D721Med (cell line): ENCODE data around the gene PTPRCAP.
A peak's percentile ranks its signal among the peaks of the same experiment; 100 is the strongest.
"Not testable (repeated sequence)": the region's sequence is repeated elsewhere in the genome, so short reads cannot be mapped to it uniquely, and the experiment has no call there.

Source experiments
- DNase-seq: peaks from one replicate; pipeline ENCODE4 v3.0.0; 2011; ENCODE audit warnings: low spot score; ENCODE audit not compliant: insufficient read length
- FAIRE-seq: peaks from 2 replicates; lab custom pipeline; 2011; peaks lifted over from hg19 to GRCh38; lab: Jason Lieb, UNC
- TF ChIP-seq, protein P1 (sequence below): IDR thresholded peaks from 2 replicates; pipeline ENCODE4 v1.5.1; 2012; ENCODE audit warnings: mild to moderate bottlenecking, control low read depth; ENCODE audit not compliant: insufficient read depth; ENCODE audit errors: missing control alignments

Gene PTPRCAP

DNA sequence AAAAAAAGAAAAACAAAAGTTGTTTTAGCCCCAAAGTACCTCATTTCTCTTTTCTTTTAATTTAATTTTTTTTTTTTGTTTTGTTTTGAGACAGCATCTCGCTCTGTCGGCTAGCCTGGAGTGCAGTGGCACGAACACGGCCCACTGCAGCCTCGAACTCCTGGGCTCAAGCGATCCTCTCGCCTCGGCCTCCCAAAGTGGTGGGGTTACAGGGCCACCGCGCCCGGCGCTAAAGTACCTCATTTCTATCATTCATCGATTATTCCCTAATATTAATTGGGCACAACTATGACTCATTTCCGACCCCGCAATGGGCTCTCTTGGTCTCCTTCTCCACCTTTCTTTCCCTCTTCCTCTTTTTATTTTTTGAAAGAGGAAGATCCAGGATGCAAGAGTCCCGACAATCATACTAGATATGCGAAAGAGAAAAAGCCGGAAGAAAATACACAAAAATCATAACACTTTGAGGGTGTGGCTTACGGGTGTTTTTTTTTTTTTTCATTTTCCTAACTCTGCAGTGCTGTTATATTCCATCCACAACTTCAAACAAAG is 44.9 kb upstream of the PTPRCAP start:
- no peak for DNase-seq
- TF ChIP-seq, protein P1, sequence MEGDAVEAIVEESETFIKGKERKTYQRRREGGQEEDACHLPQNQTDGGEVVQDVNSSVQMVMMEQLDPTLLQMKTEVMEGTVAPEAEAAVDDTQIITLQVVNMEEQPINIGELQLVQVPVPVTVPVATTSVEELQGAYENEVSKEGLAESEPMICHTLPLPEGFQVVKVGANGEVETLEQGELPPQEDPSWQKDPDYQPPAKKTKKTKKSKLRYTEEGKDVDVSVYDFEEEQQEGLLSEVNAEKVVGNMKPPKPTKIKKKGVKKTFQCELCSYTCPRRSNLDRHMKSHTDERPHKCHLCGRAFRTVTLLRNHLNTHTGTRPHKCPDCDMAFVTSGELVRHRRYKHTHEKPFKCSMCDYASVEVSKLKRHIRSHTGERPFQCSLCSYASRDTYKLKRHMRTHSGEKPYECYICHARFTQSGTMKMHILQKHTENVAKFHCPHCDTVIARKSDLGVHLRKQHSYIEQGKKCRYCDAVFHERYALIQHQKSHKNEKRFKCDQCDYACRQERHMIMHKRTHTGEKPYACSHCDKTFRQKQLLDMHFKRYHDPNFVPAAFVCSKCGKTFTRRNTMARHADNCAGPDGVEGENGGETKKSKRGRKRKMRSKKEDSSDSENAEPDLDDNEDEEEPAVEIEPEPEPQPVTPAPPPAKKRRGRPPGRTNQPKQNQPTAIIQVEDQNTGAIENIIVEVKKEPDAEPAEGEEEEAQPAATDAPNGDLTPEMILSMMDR: no peak
- no peak for FAIRE-seq

DNA sequence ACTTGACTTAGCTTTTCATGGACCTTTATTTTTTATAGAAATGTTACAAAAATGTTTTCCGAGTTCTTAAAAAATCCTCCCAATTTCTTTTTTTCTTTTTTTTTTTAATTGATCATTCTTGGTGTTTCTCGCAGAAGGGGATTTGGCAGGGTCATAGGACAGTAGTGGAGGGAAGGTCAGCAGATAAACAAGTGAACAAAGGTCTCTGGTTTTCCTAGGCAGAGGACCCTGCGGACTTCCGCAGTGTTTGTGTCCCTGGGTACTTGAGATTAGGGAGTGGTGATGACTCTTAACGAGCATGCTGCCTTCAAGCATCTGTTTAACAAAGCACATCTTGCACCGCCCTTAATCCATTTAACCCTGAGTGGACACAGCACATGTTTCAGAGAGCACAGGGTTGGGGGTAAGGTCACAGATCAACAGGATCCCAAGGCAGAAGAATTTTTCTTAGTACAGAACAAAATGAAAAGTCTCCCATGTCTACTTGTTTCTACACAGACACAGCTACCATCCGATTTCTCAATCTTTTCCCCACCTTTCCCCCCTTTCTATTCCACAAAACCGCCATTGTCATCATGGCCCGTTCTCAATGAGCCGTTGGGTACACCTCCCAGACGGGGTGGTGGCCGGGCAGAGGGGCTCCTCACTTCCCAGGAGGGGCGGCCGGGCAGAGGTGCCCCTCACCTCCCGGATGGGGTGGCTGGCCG is 40.0 kb upstream of the PTPRCAP start:
- FAIRE-seq, DNase-seq: not testable (repeated sequence)

DNA sequence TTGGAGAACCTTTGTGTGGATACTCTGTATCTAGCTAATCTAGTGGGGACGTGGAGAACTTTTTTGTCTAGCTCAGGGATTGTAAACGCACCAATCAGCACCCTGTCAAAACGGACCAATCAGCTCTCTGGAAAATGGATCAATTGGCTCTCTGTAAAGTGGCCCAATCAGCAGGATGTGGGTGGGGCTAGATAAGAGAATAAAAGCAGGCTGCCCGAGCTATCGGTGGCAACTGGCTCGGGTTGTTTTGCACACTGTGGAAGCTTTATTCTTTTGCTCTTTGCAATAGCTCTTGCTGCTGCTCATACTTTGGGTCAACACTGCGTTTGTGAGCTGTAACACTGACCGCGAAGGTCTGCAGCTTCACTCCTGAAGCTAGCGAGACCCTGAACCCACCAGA is 39.2 kb upstream of the PTPRCAP start:
- FAIRE-seq, DNase-seq: not testable (repeated sequence)

DNA sequence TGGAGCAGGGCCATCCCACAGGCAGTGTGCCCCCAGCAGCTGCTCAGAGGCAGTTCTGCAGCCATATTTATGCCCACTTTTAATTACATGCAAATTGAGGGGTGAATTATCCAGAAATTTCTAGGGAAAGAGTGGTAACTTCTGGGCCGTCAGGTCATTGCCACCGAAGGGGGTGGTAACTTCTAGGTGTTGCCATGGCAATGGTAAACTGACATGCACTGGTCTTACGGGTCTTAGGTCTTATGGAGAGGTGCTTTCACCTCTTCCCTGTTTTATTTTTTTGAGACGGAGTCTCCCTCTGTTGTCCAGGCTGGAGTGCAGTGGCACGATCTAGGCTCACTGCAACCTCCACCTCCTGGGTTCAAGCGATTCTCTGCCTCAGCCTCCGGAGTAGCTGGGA is 35.4 kb upstream of the PTPRCAP start:
- FAIRE-seq (no peak), DNase-seq (no peak)
- TF ChIP-seq, protein P1: no peak

DNA sequence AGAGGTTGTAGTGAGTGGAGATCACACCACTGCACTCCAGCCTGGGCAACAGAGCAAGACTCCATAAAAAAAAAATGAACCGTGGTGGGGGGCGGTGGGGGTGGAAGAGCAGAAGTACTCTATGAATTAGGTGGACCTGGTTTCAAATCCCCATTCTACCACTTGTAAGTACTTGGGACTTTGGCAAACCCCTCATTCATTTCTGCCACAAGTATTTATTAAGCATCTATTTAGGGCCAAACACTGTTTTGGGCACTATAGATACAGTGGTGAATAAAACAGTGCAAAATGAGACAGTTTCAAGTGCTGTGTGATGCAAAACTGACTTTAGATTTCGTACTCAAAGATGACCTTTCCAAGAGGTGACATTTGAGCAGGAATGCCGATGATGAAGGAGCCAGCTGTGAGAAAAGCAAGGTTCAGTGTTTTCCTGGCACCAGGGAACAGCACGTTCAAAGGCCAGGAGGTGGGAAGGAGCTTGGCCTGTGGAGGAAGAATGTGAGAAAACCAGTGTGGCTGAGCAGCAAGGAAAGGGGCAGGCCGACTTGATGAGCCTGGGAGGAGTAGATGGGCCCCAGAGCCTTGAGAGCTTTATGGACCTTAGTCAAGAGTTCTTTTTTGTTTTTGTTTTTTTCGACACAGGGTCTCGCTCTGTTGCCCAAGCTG is 33.0 kb upstream of the PTPRCAP start:
- TF ChIP-seq, protein P1: no peak
- DNase-seq (no peak), FAIRE-seq (no peak)

DNA sequence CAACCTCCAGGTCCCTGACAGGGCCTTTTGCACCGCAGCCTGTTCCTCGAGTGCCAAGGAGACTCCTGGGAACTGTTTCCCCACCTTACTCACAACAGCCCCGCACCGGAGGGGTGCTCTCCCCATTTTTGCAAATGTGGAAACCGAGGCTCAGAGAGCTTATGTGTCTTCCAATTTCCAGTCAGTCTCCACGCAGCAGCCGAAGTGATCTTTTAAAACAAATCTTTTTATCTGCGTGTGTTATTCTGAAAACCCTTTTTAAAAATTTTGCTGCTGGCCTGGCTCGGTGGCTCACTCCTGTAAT is 32.0 kb upstream of the PTPRCAP start:
- FAIRE-seq: no peak
- DNase-seq: no peak
- TF ChIP-seq, protein P1: no peak

DNA sequence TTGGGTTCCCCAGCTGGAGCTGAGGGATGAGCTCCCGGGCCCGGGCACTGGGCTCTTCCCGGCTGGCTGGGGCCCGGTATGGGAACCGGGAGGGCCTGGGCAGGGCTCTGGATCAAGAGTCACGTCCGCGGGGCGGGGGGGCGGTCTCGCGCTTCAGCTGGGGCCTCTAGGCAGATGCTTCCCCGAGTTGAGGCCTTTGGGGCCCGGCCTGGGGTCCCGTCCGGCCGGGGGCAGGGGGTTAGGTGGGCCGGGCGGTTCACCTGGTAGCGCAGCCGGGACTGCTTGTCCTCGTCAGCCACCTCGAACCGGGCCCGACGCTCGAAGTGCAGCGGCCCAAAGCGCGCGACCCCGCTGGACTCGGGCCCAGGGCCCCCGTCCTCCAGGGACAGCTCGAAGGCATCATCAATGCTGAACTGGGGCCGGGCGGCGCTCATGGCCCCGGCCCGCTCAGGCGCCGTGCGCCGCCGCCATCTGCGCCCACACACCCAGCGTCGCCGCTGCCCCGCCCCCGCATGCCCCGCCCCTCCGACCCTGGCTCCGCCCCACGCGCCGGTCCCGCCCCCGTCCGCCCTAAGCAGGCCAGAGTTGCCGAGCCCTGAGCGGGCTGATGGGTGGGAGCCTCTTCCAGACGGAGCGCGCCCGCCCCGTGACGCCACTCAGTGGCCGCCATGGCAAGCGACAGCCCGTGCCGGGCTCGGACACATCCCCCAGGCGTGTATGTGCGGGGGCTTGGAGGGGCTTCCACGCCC is 31.5 kb upstream of the PTPRCAP start, which contains the start of gene TMEM134:
TMEM134 (minus strand) TSS at position 493 of the 749 bp plus-strand sequence; CDS start at position 434, 59 bp downstream.
- DNase-seq (peak; percentile 87), FAIRE-seq (no peak)
- TF ChIP-seq, protein P1: peak; percentile 47

DNA sequence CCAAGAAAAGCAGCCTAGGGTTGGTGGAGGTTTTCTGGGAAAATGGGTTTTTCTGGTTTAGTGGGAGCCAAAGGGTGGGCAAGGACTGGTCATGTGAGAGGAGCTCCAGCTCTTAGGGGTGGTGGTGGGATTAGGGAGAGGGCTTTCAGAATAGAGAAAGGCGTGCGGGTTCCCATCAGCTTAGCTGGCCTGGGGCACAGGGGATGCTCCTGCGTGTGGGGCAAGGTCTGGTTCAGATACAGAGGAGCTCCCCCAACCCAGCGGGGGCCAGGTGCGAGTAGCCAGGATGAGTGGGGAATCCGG is 30.9 kb upstream of the PTPRCAP start:
- DNase-seq: no peak
- no peak for FAIRE-seq
- TF ChIP-seq, protein P1: no peak
